GM12872 (cell line): ENCODE measurements around the gene MGRN1.

Source experiments
- TF ChIP-seq, protein P1 (sequence below): IDR thresholded peaks from 3 replicates; pipeline ENCODE4 v1.5.1; 2011; ENCODE audit warnings: low read depth, mild to moderate bottlenecking, low read length, moderate library complexity; ENCODE audit not compliant: insufficient read depth

The MGRN1 gene

DNA sequence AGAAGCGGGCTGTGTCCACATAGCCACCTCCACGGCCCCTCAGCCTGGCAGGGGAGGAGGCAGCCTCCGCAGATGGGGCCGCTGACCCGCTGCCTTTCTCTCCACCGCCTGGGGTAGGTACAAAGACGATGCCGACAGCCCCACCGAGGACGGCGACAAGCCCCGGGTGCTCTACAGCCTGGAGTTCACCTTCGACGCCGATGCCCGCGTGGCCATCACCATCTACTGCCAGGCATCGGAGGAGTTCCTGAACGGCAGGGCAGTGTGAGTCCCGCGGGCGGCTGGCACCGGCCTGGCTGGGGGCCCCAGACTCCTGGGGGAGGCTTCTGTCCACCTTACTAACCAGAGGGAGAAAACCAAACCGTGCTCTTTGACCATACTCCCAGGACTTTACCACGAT, 27.9 kb downstream of the MGRN1 start:
- TF ChIP-seq, protein P1, sequence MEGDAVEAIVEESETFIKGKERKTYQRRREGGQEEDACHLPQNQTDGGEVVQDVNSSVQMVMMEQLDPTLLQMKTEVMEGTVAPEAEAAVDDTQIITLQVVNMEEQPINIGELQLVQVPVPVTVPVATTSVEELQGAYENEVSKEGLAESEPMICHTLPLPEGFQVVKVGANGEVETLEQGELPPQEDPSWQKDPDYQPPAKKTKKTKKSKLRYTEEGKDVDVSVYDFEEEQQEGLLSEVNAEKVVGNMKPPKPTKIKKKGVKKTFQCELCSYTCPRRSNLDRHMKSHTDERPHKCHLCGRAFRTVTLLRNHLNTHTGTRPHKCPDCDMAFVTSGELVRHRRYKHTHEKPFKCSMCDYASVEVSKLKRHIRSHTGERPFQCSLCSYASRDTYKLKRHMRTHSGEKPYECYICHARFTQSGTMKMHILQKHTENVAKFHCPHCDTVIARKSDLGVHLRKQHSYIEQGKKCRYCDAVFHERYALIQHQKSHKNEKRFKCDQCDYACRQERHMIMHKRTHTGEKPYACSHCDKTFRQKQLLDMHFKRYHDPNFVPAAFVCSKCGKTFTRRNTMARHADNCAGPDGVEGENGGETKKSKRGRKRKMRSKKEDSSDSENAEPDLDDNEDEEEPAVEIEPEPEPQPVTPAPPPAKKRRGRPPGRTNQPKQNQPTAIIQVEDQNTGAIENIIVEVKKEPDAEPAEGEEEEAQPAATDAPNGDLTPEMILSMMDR = no peak

DNA sequence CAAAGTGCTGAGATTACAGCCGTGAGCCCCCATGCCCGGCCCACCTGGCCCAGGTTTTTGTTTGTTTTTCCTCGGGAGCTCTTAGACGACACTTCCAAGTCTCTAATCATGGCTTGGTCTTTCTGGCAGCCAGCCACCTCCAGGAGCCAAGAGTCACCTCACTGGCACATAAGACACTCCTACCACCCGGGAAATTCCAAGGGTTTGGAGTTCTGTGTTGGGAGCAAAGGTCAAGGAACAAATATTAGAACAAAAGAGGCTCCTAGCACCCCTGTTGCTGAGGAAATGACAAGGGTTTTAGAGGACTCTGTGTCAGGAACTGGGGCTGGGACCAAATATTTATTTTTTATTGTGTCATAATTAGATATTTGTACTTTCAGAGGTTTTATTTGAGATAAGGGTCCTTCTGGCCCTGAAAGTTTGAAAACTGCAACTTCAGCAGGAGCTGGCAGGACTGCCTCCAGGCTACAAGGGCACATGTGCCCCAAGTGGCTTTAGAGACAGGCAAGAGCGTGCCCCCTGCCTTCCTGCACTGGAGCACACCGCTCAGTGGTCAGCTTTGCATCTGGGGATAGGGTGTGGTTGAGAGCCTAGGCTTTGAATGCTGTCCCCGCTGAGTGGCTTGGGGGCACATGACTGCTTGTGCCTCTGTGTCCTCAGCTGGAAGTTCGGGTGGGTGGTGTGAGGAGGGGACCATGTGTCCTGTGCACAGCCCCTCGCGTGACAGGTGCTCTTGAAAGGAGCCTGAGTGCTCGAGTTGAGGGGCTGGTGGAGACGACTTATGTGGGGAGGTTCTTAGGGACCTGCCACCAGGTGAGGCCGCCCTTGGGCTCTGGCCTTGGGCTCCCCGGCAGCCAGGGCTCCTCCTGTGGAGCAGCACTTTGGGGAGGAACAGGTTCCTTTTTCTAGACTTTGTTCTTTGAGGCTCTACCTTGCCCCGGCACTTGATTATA, 29.7 kb downstream of the MGRN1 start:
- TF ChIP-seq, protein P1 = no peak

DNA sequence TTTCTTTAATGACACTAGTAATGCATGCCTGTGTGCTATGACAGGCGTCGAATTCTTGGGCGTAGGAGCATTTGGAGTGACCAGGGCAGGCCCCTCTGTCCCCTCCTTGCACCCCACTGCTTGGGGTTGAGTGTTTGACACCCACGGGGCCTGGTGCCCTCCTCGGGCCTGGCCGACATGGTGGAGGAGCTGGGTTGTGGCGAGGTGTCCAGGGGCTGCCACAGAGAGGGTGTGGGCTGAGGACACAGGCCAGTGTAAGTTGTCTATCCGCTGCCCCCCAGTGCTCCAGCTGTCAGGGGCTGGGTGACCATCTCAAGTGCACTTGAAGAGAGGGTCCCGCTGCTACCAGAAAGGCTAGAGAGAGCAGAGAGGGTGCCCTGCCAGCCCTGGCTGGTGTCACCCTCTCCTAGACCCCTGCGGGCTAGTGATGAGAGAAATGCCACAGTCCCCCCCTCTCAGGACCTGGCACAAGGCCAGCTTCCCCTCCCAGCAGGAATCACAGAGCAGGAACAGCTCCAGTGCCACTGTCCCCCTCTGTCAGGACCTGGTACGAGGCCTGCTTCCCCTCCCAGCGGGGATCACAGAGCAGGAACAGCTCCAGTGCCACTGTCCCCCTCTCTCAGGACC, 30.5 kb downstream of the MGRN1 start:
- TF ChIP-seq, protein P1 = no peak

DNA sequence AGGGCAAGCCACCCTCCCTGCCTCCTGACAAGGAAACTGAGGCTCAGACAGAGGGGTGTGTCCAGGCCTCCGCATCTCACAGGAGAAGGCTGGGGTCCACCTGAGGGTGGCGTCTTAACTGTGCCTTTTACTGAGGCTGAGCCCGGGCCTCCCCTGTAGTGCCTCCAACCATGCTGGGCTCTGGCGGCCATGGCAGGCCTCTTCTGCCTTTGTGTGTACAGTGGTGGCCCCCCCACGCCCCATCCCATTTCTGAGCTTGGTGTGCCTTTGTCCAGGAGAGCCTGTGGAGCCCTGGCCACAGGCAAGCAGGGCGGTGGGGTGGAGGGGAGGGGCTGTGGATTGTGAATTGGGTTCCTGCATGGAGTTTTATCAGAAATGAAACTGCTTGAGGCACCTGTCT, 31.2 kb downstream of the MGRN1 start:
- TF ChIP-seq, protein P1 = no peak

DNA sequence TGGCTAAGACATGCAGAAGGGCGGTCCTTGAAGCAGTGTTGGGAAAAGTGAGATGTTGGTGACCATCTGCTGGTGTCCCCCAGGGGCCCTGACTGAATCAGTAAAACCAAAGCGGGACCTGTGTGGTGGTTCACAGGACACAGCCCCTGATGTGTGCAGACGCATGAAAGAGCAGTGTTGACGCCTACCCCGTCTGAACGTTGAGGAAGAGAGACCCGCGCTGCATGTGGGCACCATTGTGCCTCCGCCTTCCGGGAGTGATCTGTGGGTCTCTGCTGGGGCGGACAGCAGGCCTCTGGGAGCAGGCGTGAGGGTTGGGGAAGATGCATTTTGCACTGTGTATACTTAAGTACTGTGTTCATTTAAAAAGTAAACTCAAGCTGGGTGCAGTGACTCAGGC, 31.6 kb downstream of the MGRN1 start:
- TF ChIP-seq, protein P1 = no peak

DNA sequence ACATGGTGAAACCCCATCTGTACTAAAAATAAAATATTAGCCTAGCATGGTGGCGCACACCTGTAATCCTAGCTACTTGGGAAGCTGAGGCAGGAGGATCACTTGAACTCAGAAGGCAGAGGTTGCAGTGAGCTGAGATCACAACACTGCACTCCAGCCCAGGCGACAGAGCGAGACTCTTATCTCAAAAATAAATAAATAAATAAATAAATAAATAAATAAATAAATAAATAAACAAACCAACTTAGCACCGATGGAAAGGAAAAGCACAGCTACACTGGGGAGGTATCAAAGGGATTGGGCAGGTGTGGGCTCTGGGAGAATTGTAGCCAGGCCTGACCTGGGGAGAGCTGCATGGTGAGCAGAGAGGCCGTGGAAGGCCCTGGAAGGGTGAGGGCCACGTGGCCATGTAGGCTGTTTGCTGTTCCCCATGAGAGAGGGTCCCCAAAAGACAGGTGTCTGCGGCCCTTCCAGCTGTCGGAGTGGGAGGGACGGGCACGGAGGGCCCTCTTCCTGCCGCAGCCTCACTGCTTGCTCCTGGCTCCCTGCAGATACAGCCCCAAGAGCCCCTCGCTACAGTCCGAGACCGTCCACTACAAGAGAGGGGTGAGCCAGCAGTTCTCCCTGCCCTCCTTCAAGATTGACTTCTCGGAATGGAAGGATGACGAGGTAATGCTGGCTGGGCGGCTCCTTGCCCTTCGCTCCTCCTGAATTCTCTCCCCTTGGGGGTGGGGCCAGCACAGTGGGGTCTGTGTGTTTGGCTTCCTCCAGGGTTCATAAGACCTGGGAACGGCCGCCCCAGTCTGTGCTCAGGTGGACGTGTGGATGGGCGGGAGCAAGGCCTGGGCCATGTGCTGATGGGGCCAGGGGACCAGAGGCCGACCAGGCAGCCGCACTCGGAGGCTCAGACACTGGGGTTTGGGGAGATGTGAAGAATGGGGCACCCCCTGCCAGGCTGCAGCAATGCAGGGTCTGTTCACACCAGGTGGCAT, 32.4 kb downstream of the MGRN1 start:
- TF ChIP-seq, protein P1 = no peak
